ENCODE measurements around the gene PTPRCAP. TPM values are rescaled to one million over a fixed set of nuclear protein-coding genes. Genes with fewer than 3 reads are reported as not detected.
A peak's percentile ranks its signal among the peaks of the same experiment; 100 is the strongest.

The PTPRCAP gene
- total and polyA plus RNA-seq, 10 of the 15 experiments (the other 5 are each of a cell fraction or from before 2014, with no cell fraction given): 4.7 to 266 (median 125) TPM

- TF ChIP-seq HCFC1 (IDR thresholded peaks at IDR 0.05; ENCODE audit: low read length) (peak; percentile 77), POLR2AphosphoS5 (IDR thresholded peaks at IDR 0.05; ENCODE audit: low read length) (peak; percentile 70), SREBF1 (IDR thresholded peaks at IDR 0.05; ENCODE audit: low read length) (peak; percentile 6; the same call in 1 of the 2 replicates), KAT2A (conservative IDR thresholded peaks at IDR 0.05; ENCODE audit: control insufficient read depth, low read depth, low read length) (no peak), RBBP5 (conservative IDR thresholded peaks at IDR 0.05) (no peak), CBFB (IDR thresholded peaks at IDR 0.05; ENCODE audit: low read depth) (0 out of 2 replicates have a peak, but pooled peaks have one; percentile 33), POLR2AphosphoS2 (IDR thresholded peaks at IDR 0.05; ENCODE audit: low read depth, low read length) (peak; percentile 33), KDM1A (IDR thresholded peaks at IDR 0.05; ENCODE audit: borderline replicate concordance) (no peak), STAT1 (conservative IDR thresholded peaks at IDR 0.05) (peak; percentile 70; the same call in 1 of the 2 replicates), TARDBP (IDR thresholded peaks at IDR 0.05; ENCODE audit: borderline replicate concordance) (no peak), CREB1 (IDR thresholded peaks at IDR 0.05; ENCODE audit: low read depth) (no peak), TAF1 (IDR thresholded peaks at IDR 0.05; ENCODE audit: borderline replicate concordance, low read depth, low read length) (peak; percentile 88; the same call in 1 of the 2 replicates), FOS (IDR thresholded peaks at IDR 0.05; ENCODE audit: borderline replicate concordance, extremely low read depth, insufficient read length) (no peak), POLR2A (IDR thresholded peaks at IDR 0.05; ENCODE audit: low read depth, low read length) (peak; percentile 78), CREM (IDR thresholded peaks at IDR 0.05; ENCODE audit: low read depth) (peak; percentile 67), ZNF207 (IDR thresholded peaks at IDR 0.05; ENCODE audit: borderline replicate concordance) (peak; percentile 79; the same call in 1 of the 2 replicates), SIX5 (IDR thresholded peaks at IDR 0.05; ENCODE audit: low read depth, low read length, severe bottlenecking) (peak; percentile 65), YBX1 (IDR thresholded peaks at IDR 0.05) (no peak), HDGF (IDR thresholded peaks at IDR 0.05) (peak; percentile 93), IRF4 (IDR thresholded peaks at IDR 0.05; ENCODE audit: low read depth, low read length) (0 out of 2 replicates have a peak, but pooled peaks have one; percentile 7), CHD2 (IDR thresholded peaks at IDR 0.05; ENCODE audit: borderline replicate concordance, low read depth, low read length) (peak; percentile 64; the same call in 1 of the 2 replicates)
- TF ChIP-seq, protein P1, sequence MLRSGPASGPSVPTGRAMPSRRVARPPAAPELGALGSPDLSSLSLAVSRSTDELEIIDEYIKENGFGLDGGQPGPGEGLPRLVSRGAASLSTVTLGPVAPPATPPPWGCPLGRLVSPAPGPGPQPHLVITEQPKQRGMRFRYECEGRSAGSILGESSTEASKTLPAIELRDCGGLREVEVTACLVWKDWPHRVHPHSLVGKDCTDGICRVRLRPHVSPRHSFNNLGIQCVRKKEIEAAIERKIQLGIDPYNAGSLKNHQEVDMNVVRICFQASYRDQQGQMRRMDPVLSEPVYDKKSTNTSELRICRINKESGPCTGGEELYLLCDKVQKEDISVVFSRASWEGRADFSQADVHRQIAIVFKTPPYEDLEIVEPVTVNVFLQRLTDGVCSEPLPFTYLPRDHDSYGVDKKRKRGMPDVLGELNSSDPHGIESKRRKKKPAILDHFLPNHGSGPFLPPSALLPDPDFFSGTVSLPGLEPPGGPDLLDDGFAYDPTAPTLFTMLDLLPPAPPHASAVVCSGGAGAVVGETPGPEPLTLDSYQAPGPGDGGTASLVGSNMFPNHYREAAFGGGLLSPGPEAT (IDR thresholded peaks at IDR 0.05; ENCODE audit: low read depth): peak; percentile 89
- TF ChIP-seq, protein P2, sequence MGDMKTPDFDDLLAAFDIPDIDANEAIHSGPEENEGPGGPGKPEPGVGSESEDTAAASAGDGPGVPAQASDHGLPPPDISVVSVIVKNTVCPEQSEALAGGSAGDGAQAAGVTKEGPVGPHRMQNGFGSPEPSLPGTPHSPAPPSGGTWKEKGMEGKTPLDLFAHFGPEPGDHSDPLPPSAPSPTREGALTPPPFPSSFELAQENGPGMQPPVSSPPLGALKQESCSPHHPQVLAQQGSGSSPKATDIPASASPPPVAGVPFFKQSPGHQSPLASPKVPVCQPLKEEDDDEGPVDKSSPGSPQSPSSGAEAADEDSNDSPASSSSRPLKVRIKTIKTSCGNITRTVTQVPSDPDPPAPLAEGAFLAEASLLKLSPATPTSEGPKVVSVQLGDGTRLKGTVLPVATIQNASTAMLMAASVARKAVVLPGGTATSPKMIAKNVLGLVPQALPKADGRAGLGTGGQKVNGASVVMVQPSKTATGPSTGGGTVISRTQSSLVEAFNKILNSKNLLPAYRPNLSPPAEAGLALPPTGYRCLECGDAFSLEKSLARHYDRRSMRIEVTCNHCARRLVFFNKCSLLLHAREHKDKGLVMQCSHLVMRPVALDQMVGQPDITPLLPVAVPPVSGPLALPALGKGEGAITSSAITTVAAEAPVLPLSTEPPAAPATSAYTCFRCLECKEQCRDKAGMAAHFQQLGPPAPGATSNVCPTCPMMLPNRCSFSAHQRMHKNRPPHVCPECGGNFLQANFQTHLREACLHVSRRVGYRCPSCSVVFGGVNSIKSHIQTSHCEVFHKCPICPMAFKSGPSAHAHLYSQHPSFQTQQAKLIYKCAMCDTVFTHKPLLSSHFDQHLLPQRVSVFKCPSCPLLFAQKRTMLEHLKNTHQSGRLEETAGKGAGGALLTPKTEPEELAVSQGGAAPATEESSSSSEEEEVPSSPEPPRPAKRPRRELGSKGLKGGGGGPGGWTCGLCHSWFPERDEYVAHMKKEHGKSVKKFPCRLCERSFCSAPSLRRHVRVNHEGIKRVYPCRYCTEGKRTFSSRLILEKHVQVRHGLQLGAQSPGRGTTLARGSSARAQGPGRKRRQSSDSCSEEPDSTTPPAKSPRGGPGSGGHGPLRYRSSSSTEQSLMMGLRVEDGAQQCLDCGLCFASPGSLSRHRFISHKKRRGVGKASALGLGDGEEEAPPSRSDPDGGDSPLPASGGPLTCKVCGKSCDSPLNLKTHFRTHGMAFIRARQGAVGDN (IDR thresholded peaks at IDR 0.05): peak; percentile 99
These were observed 45.6 kb upstream of the PTPRCAP start, which contains the start of gene AIP (continued) for GRCh38 chr11:67482827-67483798.

Measured in GM12878 (cell line).